Thyroid gland (tissue), 4 donors: ENCODE measurements around the gene MAGI2. TPM values are rescaled to one million over a fixed set of nuclear protein-coding genes. Genes with fewer than 3 reads are reported as not detected.
"Not testable (repeated sequence)": the region's sequence is repeated elsewhere in the genome, so short reads cannot be mapped to it uniquely, and the experiment has no call there.

Experiments
- DNase-seq, 2 donors: peaks; one replicate each; pipeline ENCODE4 v3.0.0-alpha.2; 2019
- H3K27ac ChIP-seq, 3 donors: fragments of 200-600 bp; sonication (generic); 1 replicate in 2 of 3; 2 replicates in 1 of 3; pipeline ENCODE4 v1.5.1; 2016 to 2019; ENCODE audit warnings: mild to moderate bottlenecking in 1 of 3, moderate library complexity in 1 of 3
- H3K27me3 ChIP-seq: fragments of 200-600 bp; sonication (generic); one replicate; pipeline ENCODE4 v1.5.1; 2019
- H3K36me3 ChIP-seq, 2 donors: fragments of 200-600 bp; sonication (generic); one replicate each; pipeline ENCODE4 v1.5.1; 2016 to 2019
- H3K4me1 ChIP-seq, 2 donors: fragments of 200-600 bp; sonication (generic); one replicate each; pipeline ENCODE4 v1.5.1; 2017 to 2019
- H3K4me3 ChIP-seq, 3 donors: fragments of 200-600 bp; sonication (generic); replicated peaks in 1 of 3; 1 replicate in 2 of 3; 2 replicates in 1 of 3; pipeline ENCODE4 v1.5.1; 2016; ENCODE audit warnings: mild to moderate bottlenecking in 1 of 3
- H3K9me3 ChIP-seq: fragments of 200-600 bp; sonication (generic); one replicate; pipeline ENCODE4 v1.5.1; 2017
- CTCF ChIP-seq, 6 experiments: fragments of 200-600 bp in 3 of 6; fragments of 450-650 bp in 3 of 6; sonication (generic) in 3 of 6; IDR thresholded peaks; one replicate each; pipeline ENCODE4 v1.5.1; 2016 to 2019; ENCODE audit warnings: antibody characterized with exemption in 6 of 6, mild to moderate bottlenecking in 2 of 6, inconsistent platforms in 1 of 6, moderate library complexity in 1 of 6
- POLR2A ChIP-seq, 2 donors: fragments of 450-650 bp; IDR thresholded peaks; one replicate each; pipeline ENCODE4 v1.6.1; 2017; ENCODE audit warnings: antibody characterized with exemption in 2 of 2, mild to moderate bottlenecking in 2 of 2, moderate library complexity in 1 of 2
- WGBS, 2 donors: methylation state at CpG; one replicate each; pipeline ENCODE4 v1.1.5; 2017; 5-methylcytosine and 5-hydroxymethylcytosine counted together
- intact Hi-C: fragments of 100-400 bp; cut with DNase I; formaldehyde crosslinking; loops from one replicate; pipeline ENCODE4 v1.15.1; 2023
- total RNA-seq, 4 donors: library from RNA; depleted of rRNA; stranded (reverse); fragments of >200 nt; gene quantifications; one replicate each; pipeline ENCODE4 v1.2.3, GENCODE V29; 2016

MAGI2 gene
- total RNA-seq, 4 donors from 2014 or later, result 20.7 to 31.1 (median 26.0) TPM

- WGBS, 2 donors, result 0 to 4% methylated on average over 26 to 27 of the region's 27 CpGs
- intact Hi-C loops, result no loop called here
Observed at GRCh38 chr7:79452032-79452494, 1.4 kb downstream of the MAGI2 start.

GRCh38 chr7:79451580-79451979, 1.9 kb downstream of the MAGI2 start:
- Histone ChIP-seq H3K4me3 (peak overlapping the region; percentile 72 to 87 (median 80)), H3K36me3 (no peaks in the 10 kb centered on the region), H3K27me3 (no peaks in the 10 kb centered on the region), H3K9me3 (no peaks in the 10 kb centered on the region), H3K4me1 (peaks cover 0 to 5% of the 10 kb centered on the region in 2 donors), H3K27ac (peak overlapping the region in 1 of 3 donors; percentile 89)
- no peak for TF ChIP-seq POLR2A (IDR thresholded peaks at IDR 0.05)
- no peak for TF ChIP-seq CTCF (IDR thresholded peaks at IDR 0.05)
- no peak for DNase-seq
- intact Hi-C loops, result no loop called here
- WGBS, 2 donors, result 32 to 35% methylated on average over 8 of the region's 8 CpGs

More at GRCh38 chr7:79452032-79452494, 1.4 kb downstream of the MAGI2 start:
- Histone ChIP-seq H3K9me3 (no peaks in the 10 kb centered on the region), H3K27ac (peak overlapping the region; percentile 21 to 90 (median 89)), H3K36me3 (no peaks in the 10 kb centered on the region), H3K4me3 (peak overlapping the region; percentile 72 to 87 (median 80)), H3K4me1 (peaks cover 0 to 5% of the 10 kb centered on the region in 2 donors), H3K27me3 (no peaks in the 10 kb centered on the region)
- no peak for TF ChIP-seq CTCF (IDR thresholded peaks at IDR 0.05)
- peak in 1 of 2 donors; percentile 82 for TF ChIP-seq POLR2A (IDR thresholded peaks at IDR 0.05)
- DNase-seq, result peak; percentile 91 to 92

- H3K27me3 ChIP-seq, H3K4me1 ChIP-seq, H3K27ac ChIP-seq, H3K4me3 ChIP-seq, intact Hi-C loops, H3K36me3 ChIP-seq, DNase-seq, H3K9me3 ChIP-seq: not testable (repeated sequence)
- WGBS, 2 donors, result 84 to 93% methylated on average over 3 of the region's 3 CpGs
Observed at GRCh38 chr7:79442766-79443165, 10.7 kb downstream of the MAGI2 start.

- no peak overlapping the region for H3K4me3 ChIP-seq
- TF ChIP-seq CTCF (IDR thresholded peaks at IDR 0.05), result no peak
- no peak for TF ChIP-seq POLR2A (IDR thresholded peaks at IDR 0.05)
- H3K4me1 ChIP-seq, result no peaks in the 10 kb centered on the region
- DNase-seq, result no peak
- H3K9me3 ChIP-seq, result no peaks in the 10 kb centered on the region
- H3K36me3 ChIP-seq, result no peaks in the 10 kb centered on the region
- intact Hi-C loops, result no loop called here
- no peaks in the 10 kb centered on the region for H3K27me3 ChIP-seq
- H3K27ac ChIP-seq, result no peak overlapping the region
Observed at GRCh38 chr7:79436378-79436777, 17.1 kb downstream of the MAGI2 start.

- WGBS, 2 donors, result 29 to 50% methylated on average over 1 of the region's 1 CpG
- intact Hi-C loops, result no loop called here
- Histone ChIP-seq H3K27ac (no peak overlapping the region), H3K4me1 (no peaks in the 10 kb centered on the region), H3K9me3 (no peaks in the 10 kb centered on the region), H3K36me3 (no peaks in the 10 kb centered on the region), H3K4me3 (no peak overlapping the region), H3K27me3 (no peaks in the 10 kb centered on the region)
- TF ChIP-seq CTCF (IDR thresholded peaks at IDR 0.05), result no peak
- TF ChIP-seq POLR2A (IDR thresholded peaks at IDR 0.05), result no peak
- DNase-seq, result peak in 1 of 2 donors; percentile 6
Observed at GRCh38 chr7:79434867-79435266, 18.6 kb downstream of the MAGI2 start.

GRCh38 chr7:79434098-79434497, 19.4 kb downstream of the MAGI2 start:
- H3K4me3 ChIP-seq, result no peak overlapping the region
- H3K9me3 ChIP-seq, result no peaks in the 10 kb centered on the region
- 97 to 98% methylated on average over 1 of the region's 1 CpG for WGBS, 2 donors
- H3K27ac ChIP-seq, result no peak overlapping the region
- TF ChIP-seq POLR2A (IDR thresholded peaks at IDR 0.05) (no peak), CTCF (IDR thresholded peaks at IDR 0.05) (no peak)
- DNase-seq, result no peak
- H3K4me1 ChIP-seq, result no peaks in the 10 kb centered on the region
- no peaks in the 10 kb centered on the region for H3K36me3 ChIP-seq
- intact Hi-C loops, result no loop called here
- H3K27me3 ChIP-seq, result no peaks in the 10 kb centered on the region
